WTC11 (cell line): ENCODE results near the gene PDE4B.

Experiments
- NR3C1 ChIP-seq: sonication (generic); formaldehyde crosslinking; conservative IDR thresholded peaks from 2 replicates; pipeline ENCODE4 v1.8.1; 2023; ENCODE audit warnings: low read depth, mild to moderate bottlenecking, missing genetic modification reagents
- ZNF512 ChIP-seq: sonication (generic); formaldehyde crosslinking; IDR thresholded peaks from 2 replicates; pipeline ENCODE4 v1.8.1; 2022; ENCODE audit warnings: missing genetic modification reagents, borderline replicate concordance
- TF ChIP-seq, protein P1 (sequence below): sonication (generic); formaldehyde crosslinking; IDR thresholded peaks from 2 replicates; pipeline ENCODE4 v1.8.1; 2023; ENCODE audit warnings: mild to moderate bottlenecking, missing genetic modification reagents, moderate library complexity

DNA sequence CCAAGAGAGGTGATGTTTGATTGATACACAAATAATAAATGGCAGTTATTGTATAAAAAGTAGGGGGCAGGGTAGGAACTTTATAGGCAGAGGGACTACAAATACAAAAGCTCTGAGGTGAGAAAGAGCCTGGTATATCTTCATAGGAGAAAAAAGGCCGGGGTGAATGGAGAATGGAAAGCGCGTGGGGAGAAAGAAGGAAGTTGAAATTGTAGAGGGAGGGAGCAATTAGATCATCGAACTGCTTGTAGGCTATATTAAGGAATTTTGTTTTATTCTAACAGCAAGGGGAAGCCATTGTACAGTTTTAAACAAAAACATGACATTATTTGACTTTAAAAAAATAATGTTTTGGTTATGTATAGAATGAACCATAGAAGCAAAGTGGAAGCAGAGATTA is 147.4 kb downstream of the PDE4B start:
- TF ChIP-seq ZNF512 (CRISPR knock-in tag), result no peak
- TF ChIP-seq NR3C1 (CRISPR knock-in tag), result no peak
- TF ChIP-seq, protein P1, sequence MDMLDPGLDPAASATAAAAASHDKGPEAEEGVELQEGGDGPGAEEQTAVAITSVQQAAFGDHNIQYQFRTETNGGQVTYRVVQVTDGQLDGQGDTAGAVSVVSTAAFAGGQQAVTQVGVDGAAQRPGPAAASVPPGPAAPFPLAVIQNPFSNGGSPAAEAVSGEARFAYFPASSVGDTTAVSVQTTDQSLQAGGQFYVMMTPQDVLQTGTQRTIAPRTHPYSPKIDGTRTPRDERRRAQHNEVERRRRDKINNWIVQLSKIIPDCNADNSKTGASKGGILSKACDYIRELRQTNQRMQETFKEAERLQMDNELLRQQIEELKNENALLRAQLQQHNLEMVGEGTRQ, result no peak
